Choroid plexus epithelial cell (primary cell): ENCODE results near the gene ECI1.
"Not testable (repeated sequence)": the region's sequence is repeated elsewhere in the genome, so short reads cannot be mapped to it uniquely, and the experiment has no call there.

Source experiments
- DNase-seq: peaks from one replicate; pipeline ENCODE4 v3.0.0-alpha.2; 2010; ENCODE audit warnings: low read depth
- H3K4me3 ChIP-seq: 2 replicates; pipeline ENCODE4 v1.5.1; 2011; ENCODE audit warnings: low read depth, mild to moderate bottlenecking, control low read depth, low read length, moderate library complexity
- TF ChIP-seq, protein P1 (sequence below): conservative IDR thresholded peaks from 2 replicates; pipeline ENCODE4 v1.5.1; 2011; ENCODE audit warnings: low read depth, mild to moderate bottlenecking, control low read depth, inconsistent platforms, low read length, moderate library complexity

The ECI1 gene

DNA sequence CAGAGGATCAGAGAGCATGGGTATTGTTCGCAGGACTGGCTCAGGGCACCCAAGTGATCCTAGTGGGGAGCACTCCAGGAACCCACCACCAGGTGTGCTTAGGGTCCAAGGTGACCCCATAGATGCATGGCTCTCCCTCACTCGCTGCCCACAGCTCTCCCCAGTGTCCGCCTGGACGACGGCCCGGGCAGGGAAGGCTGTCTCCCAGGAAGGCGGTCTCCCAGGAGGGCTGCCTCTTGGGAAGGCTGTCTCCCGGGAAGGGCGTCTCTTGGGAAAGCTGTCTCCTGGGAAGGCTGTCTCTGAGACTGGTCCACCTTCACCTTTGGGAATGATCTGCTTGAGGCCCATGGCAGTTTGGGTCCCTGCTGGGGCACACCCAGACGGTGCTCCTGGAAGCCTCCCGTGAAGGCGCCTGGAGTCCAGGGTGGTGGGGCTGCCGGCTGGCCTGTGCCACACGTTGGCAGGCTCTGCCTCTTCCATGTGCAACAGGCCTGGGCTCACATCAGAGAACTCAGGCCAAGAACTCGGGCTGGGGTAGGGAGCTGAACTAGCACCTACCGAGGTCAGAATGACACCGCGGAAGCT is 5.0 kb downstream of the ECI1 start:
- no peak overlapping the region for H3K4me3 ChIP-seq
- no peak for DNase-seq
- TF ChIP-seq, protein P1, sequence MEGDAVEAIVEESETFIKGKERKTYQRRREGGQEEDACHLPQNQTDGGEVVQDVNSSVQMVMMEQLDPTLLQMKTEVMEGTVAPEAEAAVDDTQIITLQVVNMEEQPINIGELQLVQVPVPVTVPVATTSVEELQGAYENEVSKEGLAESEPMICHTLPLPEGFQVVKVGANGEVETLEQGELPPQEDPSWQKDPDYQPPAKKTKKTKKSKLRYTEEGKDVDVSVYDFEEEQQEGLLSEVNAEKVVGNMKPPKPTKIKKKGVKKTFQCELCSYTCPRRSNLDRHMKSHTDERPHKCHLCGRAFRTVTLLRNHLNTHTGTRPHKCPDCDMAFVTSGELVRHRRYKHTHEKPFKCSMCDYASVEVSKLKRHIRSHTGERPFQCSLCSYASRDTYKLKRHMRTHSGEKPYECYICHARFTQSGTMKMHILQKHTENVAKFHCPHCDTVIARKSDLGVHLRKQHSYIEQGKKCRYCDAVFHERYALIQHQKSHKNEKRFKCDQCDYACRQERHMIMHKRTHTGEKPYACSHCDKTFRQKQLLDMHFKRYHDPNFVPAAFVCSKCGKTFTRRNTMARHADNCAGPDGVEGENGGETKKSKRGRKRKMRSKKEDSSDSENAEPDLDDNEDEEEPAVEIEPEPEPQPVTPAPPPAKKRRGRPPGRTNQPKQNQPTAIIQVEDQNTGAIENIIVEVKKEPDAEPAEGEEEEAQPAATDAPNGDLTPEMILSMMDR, result no peak

GRCh38 chr16:2244926-2245795 is 6.2 kb downstream of the ECI1 start:
- no peak for DNase-seq
- TF ChIP-seq, protein P1, result no peak

GRCh38 chr16:2244301-2244700 is 7.1 kb downstream of the ECI1 start:
- no peak overlapping the region for H3K4me3 ChIP-seq
- TF ChIP-seq, protein P1, result no peak
- DNase-seq, result no peak

More at GRCh38 chr16:2244926-2245795, 6.2 kb downstream of the ECI1 start:
- H3K4me3 ChIP-seq, result no peak overlapping the region

DNA sequence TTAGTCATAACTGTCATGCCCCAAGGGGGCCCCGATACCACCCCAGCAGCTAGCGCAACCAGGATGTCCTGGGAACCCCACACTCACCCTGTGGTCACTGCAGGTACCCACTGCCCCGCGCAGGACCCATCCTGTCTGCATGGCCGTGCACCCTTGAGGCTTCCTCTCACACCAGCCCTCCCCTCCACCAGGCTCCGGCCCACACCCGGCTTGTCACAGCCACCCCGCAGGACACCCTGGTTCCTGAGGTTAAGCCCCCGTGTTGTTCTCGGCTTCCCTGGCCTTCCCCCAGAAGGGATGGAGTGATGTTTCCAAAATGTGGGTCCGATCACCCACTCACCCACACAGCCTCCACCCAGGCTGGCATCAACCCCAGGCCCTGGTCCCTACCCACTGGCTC is 7.6 kb downstream of the ECI1 start:
- TF ChIP-seq, protein P1, result no peak
- DNase-seq, result no peak
- H3K4me3 ChIP-seq, result no peak overlapping the region

DNA sequence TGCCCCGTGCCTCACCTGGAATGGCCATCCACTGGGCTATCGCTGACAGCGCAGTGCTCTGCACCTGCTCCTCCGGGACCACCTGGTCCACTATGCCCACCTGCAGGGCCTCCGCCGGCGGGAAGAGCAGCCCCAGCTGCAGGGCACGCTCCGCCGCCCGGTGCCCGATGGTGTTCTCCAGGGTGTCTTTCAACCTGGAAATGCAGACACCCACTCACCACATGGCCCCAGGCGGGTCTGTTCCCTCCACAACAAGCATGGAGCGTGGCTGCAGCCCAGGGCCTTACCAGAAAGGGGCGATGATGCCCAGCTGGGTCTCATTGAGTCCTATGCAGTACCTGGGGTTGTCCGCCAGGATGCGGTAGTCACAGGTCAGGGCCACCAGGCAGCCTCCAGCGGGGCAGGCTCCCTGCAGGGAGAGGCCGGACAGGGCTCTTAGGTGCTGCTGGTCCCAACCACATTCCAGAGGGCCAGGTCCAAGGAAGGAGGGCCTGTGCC is 8.3 kb downstream of the ECI1 start:
- no peak for DNase-seq
- H3K4me3 ChIP-seq, result no peak overlapping the region
- TF ChIP-seq, protein P1, result no peak

DNA sequence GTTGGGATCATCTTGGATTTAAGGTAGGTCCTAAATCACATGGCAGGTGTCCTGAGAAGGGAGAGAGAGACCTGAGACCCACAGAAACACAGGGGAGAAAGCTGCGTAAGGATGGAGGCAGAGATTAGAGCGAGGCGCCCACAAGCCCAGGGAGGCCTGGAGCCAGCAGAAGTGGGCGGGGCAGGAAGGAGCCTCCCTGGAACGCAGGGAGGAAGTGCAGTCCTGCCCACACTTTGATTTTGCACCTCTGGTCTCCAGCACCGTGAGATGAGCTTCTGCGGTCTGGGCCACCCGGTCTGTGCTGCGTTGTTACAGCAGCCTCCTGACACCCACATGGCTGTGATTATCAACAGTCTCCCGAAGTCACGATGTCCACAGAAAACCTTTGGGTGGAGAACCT is 8.8 kb downstream of the ECI1 start:
- H3K4me3 ChIP-seq, result no peak overlapping the region
- TF ChIP-seq, protein P1, result no peak
- DNase-seq, result no peak

DNA sequence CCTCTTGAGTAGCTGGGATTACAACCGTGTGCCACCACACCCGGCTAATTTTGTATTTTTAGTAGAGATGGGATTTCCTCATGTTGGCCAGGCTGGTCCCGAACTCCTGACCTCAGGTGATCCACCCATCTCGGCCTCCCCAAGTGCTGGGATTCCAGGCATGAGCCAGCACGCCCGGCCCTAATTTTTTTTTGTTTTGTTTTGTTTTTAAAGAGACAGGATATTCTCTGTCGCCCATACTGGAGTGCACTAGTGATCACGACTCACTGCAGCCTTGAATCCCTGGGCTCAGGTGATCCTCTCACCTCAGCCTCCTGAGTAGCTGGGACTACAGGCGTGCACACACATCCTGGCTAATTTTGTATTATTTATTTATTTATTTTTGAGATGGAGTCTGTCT is 11.1 kb downstream of the ECI1 start:
- DNase-seq, H3K4me3 ChIP-seq: not testable (repeated sequence)
